GM21515 (cell line): ENCODE measurements around the gene CPEB1.
"Not testable (repeated sequence)": the region's sequence is repeated elsewhere in the genome, so short reads cannot be mapped to it uniquely, and the experiment has no call there.

Experiments
- ATAC-seq: cut with Tn5 transposase; IDR thresholded peaks from one replicate; pipeline ENCODE4 v1.9.1; 2021; ENCODE audit not compliant: unreplicated experiment

CPEB1 gene

DNA sequence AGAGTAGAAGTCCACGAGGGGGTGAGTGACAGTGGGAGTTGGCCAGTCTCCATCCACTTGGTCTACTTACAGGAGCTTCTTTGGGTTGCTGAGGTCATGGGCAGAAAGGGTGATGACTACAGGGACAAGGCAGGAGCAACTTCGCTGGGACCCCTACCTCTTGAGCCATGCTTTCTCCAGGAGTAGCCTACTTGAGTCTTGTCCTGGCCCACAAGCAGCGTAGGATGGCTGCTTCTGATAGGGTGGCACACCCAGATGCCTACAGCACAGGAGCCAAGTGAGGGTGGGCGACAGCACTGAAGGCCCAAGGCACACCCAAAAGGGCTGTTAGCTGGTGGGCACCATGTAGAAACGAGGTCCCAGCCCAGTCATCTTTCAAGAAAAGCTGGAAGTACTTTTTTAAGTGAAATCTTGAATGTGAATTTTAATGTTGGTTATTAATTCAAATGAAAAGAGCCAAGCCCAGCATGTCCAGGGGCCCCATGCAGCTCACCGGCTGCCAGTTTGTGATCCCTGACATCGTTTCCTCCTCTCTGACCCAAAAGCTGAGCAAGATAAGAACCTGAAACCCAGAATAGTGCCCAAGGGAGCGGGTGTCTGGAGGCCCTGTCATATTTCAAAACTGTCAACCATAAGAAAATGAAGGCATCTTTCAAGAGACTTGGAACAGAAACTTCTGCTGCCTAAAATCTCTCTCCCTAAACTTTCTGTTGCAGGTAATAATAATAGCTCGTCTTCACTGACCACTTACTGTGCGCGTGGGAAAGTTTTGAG lies 2.2 kb upstream of the CPEB1 start:
- no peak for ATAC-seq

DNA sequence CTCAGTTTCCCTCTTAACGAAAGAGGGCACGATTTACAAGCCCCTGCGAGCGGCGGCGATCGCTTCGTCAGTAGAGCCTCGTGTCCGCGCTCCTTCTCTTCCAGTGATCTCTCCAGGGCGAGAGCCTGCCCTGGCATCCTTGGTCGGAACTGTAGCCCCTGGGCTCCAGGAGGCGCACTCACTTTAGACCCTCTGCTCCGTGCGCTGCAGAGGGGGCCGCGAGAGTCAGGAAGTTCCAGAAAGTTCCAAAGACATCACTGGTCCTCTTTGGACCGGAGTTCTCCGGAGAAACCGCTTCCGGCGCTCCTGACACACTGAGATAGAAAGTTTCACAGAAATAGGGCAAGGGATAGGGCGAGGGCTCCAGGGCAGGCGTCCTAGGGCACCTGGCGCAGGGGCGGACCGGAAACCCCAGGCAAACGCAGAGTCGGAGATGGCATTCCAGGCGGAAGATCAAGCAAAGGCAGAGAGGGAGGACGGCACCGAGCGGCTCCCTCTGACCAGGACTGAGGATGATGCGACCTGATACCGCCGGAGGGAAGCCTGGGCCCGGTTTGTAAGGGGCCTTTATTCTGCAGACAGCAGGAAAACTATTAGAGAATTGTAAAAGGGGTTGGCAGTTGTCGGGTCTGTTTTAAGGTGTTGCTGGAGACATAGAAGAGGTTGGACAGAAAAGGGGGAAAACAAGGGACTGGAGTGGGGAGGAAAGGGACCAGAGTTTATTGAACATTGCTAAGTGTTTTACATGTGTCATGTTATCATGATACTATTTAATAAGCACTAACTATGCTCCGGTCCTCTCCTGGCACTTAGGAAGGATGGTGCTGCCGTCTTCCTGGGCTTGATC lies 1.3 kb upstream of the CPEB1 start:
- no peak for ATAC-seq

DNA sequence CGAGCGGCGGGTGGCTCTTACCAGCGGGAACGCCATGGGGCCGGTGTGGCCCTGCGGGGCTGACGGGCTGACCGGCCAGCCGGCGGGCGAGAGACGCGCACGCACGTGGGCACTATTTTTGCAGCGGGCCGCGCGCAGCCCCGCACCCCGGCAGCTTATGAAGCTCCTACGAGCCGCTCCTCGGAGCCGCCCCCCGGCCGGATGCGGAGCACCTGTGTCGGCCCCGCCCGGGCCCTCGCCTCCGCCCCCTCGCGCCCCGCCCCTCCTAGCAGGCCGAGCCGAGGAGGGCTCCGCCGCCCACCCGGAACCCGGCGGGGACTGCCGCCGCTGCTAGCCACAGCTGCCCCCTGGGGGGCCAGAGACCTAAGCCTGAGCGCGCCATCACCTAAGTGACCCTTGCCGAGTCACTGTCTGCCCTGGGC lies 683 bp upstream of the CPEB1 start:
- no peak for ATAC-seq

DNA sequence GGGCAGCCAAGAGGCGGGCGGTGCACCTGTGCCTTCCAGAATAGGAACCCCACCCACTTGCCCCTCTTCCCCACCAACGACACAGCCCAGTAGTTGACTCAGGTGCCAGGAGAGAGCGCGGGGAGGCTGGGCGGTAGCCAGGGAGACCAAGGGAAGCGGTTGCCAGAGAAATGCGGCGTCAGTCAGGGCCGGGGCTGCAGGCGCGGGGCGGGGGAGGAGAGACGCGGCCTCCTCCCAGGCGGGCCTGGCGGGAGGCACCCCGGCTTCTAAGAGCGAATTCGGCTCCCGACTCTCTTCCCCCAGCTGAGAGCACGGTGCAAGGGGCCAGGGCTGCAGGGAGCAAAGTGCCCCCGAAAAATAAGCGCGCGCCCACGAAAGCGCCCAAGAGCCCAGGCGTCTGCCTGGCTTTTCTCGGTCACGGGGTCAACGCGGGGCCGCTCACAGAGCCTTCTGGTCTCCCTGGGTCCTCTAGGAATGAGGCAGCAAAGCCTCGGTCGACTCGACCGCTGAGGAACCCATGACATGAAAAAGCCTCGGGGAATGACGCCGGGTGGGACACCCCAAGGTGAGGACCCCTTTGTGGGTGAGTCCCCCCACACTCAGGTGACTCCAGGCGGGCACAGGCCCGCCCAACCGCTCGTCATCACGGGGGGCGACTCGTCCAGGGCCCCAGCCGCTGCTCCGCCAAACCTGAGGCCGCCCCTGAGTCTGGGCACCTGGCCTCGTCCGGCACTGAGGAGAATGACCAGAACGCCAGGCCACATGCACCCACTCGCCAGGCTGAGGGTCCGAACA lies 716 bp downstream of the CPEB1 start:
- no peak for ATAC-seq

DNA sequence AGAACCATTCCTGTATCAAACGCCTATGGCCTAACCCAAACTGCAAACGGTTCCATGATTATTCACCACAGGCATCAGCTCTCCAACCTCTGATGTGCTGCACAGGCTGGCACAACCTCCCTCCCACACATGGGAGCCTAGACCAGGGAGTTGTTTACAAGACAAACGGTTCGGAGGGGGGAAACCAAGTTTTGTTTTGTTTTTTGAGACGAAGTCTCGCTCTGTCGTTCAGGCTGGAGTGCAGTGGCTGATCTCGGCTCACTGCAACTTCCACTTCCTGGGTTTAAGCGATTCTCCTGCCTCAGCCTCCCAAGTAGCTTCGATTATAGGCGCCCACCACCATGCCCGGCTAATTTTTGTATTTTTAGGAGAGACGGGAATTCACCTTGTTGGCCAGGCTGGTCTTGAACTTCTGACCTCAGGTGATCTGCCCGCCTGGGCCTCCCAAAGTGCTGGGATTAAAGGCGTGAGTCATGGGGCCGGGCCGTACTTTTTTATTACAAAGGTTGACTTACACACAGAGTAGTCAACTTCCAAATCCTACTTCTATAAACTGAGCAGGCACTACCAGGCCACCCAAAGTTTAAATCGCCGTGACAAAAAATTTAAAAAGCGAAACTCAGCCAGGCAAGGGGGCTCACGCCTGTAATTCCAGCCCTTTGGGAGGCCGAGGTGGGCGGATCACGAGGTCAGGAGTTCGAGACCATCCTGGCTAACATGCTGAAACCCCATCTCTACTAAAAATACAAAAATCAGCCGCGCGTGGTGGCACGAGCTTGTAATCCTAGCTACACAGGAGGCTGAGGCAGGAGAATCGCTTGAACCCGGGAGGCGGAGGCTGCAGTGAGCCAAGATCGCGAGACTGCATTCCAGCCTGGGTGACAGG lies 2.0 kb downstream of the CPEB1 start:
- ATAC-seq: not testable (repeated sequence)

DNA sequence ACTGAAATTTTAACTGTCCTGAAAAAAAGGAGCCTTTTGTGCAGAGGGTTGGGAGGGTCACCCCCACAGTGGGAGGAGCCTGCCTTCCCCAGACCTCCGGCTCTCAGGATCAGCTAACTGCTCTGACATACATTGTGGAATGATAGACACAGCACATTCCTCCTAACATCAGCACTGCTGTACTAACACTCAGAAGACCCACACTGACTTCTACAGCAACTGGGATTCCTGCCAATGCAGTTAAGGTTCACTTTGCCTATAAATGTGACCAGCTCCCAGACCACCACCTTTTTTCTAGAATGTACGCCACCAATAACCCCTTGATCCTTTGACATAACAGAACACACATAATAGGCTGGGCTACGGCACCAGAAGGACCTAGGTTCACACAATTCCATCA lies 3.2 kb downstream of the CPEB1 start:
- no peak for ATAC-seq

DNA sequence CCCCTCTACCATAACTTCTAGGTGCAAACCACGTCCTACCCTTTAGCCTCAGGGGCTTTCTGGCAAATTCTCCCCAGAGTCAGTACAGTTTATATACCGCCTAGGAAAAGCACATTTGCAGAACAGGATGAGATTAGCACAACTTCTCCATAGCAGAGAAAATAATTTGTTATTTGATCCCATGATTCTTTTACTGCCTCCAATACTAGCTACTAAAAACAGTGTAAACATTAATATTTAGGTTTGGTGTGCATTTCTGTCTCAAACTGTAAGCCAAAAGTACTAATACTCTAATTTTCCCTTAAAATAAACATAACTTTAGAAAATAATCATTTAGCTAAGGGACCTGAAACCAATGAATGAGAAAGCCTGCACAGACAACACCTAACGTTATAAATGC lies 4.5 kb downstream of the CPEB1 start:
- ATAC-seq: no peak

DNA sequence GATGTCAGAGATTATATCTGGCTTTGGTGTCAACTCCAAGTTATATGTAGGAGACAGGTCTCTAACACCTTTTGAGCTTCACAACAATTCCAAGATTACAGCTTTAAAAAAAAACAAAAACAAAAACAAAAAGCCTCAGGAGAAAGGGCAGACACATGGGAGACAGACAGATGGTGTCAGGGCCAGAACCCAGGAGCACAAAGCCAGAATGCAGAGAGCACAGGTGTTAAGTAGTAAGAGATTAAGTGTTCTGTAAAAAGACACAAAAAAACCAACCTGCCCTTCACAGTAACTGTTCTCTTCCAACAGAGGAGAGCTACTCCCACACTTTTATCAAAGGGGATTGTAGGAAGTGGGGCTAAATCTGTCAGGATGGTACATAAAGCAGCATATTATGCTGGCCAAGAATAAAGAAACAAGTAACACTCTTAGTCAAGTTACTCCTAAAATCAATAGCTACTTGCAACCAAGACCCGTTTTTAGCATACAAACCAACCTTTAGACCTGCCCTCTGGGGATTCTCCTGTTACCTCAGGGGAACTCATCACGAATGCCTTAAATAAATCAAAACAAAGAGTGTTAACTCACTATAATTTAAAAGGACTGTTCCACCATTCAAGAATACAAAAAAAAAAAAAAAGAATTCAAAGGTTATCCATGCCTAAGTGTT lies 5.9 kb downstream of the CPEB1 start:
- no peak for ATAC-seq

DNA sequence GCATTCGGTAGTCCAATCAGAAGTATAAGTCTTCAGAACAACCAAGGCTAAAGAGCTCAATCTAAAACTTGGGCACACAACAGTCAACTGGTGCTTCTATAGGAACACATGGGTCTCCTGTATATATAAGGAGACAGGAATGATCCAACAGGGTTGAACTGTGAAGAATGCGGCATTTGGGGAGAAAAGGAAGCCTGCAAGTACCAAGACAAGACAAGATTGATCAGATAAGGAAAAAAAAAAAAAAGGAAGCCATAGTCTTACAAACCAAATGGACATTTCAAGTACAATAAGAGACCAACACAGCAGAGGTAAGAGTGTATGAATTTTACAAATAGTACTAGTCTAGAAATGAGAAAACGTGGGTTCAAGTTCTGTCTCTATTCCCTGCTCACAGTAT lies 6.5 kb downstream of the CPEB1 start:
- no peak for ATAC-seq

DNA sequence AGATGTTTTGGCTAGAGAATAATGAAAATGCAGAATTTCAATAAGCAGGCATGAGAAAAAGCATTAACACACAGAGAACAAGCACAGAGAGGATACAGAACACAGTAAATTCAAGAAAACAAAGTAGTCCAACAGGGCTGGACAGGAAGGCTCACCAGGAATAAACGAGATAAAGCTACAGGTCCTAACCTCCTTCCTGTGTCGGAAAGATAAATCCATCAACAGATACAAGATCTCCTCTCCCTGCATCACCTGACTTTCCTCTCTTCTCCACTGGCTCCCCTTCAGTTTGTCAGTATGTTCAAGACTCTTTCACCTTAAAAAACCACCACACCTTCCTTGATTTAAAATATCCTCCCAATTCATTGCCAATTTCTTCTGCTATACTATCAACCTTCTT lies 11.4 kb downstream of the CPEB1 start:
- ATAC-seq: no peak

DNA sequence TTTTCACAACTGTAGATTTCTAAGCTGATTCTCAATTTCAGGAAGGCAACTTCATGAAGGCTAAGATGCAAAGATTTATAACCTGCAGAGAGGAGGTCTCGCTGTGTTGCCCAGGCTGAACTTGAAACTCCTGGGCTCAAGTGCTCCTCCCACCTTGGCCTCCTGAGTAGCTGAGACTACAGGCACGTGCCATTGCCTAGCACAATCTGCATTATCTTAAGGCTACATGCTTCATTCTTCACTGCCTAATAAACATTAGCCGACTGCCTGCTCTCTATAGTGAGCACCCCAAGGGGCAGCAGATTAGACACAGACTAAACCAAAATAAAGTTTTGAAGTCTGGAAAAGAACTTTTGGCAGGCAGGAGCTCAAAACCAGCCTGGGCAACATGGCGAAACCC lies 17.1 kb downstream of the CPEB1 start:
- no peak for ATAC-seq

DNA sequence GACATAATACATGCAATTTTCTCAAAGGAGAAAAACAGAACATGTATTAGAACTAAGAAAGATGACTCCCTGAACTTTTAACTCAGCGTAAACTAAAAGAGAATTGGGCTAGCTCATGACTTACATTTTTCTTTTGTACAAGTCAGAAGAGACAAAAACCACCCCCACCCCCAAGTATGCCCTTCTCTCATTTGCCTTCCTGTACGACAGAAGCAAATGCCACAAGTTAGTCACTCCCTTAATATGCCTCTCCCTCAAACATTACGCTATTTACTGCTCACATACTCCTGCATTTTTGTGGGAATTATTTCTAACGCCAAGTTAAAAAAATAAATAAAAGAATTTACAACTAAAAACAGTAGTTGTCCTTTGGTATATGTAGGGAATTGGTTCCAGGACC lies 22.0 kb downstream of the CPEB1 start:
- no peak for ATAC-seq

DNA sequence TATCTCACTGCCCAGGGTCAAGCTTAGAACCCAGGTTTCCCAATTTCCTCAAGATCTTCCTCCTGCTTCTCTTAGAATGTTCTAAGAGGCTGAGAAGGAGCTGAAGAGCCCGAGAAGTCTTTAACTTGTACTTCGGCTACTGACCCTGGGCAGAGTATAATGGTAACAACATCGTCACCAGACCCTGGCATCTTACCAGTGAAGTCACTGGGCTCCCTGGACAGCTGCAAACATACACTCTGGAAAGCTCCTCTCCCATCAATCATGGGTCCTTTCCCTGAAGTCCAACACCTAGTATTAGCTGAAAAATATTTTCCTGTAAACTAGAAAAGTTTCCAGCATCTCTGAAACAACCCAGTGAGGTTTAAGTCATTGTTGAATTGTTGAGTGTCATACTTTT lies 22.7 kb downstream of the CPEB1 start:
- no peak for ATAC-seq

DNA sequence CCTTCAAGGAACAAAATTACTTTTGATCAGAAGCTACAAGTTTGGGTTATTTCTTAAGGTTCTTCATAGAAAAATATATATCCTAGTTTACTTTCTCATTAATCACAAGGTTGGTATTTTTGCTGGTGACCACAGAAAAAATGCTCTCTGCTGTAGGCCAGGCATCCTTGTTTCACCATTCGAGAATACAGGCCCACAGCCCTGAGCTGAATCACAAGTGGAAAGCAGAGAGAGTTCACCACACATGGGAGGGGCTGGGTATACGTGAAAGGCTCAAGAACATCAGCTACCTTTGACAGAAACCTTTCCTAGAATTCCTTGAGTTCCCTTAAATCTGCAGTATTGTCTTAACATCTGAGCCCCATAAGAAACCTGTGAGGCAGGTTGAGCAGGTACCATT lies 23.2 kb downstream of the CPEB1 start:
- no peak for ATAC-seq

DNA sequence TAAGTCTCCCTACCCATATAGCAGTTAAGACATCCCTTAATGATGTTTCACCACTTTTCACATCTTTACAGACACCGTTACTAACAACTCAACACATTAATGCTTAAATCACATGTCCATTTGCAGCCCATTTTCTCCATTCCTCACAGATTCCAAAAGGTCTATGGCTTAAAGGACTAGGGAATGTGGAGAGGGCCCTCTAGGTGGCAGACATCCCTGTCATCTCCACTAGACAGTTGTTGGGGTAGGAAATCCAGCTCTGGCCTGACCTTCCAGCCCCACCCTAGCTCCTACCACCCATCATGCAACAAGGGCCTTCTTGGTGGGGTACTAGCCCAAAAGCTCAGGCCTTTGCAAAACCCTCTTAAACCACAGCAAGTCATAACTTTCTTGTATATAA lies 25.2 kb downstream of the CPEB1 start:
- no peak for ATAC-seq

DNA sequence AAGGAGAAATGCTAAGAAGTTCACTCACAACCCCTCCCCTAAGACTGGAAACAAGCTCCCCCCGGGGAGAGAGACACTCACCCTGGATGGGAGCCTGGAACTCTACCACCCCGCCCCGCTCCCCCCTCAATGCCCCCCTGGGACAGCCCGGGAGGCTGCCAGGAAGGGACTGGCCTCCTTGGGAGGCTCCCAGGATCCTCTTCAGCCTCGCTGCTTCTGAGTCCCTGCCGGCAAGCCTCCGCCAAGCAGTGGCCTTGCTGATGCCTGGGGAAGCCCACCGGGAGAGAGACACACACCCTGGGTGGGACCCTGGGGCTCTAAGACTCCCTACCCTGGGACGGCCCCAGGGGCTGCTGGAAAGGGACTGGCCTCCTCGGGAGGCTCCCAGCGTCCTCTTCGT lies 33.4 kb downstream of the CPEB1 start:
- no peak for ATAC-seq

DNA sequence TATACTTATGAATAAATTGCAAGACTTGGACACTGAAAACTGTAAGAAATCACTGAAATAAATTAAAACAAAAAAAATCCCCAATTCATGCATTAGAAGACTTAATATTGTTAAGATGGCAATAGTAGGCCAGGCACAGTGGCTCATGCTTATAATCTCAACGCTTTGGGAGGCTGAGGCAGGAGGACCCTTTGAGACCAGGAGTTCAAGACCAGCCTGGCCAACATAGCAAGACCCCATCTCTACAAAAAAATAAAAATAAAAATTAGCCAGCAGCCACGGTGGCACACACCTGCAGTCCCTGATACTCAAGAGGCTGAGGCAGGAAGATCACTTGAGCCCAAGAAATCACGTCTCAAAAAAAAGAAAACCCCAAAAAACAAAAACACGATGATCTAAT lies 35.8 kb downstream of the CPEB1 start:
- no peak for ATAC-seq

DNA sequence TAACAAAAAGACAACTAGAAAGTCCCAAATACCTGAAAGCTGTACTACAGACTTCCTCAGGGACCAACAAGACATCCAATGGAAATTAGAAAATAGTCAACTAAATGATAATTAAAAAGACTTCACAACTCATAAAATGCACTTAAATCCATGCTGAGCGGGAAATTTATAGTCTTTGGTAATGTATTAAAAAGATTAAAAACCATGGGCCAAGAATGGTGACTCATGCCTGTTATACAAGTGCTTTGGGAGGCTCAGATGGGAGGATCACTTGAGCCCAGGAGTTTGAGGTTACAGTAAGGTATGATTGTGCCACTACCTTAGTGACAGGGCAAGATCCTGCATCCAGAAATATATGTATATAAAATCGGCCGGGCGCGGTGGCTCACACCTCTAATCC lies 45.0 kb downstream of the CPEB1 start:
- no peak for ATAC-seq

DNA sequence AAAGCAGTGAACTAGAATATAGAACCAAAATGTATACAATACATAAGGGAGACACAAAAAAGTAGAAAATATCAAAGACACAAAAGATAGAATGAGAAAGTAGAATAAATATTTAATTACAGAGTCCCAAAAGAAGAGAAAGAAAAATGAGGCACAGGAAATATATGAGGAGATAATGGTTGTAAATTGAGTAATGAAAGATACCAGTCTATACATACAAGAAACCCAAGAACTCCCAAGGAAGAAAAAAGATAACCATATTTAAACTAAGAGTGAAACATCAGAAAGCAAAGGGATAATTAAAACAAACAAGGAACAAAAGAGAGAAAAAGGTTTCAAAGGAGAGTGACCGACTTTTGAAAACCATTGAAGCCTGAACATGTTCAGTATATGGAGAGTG lies 47.3 kb downstream of the CPEB1 start:
- no peak for ATAC-seq

DNA sequence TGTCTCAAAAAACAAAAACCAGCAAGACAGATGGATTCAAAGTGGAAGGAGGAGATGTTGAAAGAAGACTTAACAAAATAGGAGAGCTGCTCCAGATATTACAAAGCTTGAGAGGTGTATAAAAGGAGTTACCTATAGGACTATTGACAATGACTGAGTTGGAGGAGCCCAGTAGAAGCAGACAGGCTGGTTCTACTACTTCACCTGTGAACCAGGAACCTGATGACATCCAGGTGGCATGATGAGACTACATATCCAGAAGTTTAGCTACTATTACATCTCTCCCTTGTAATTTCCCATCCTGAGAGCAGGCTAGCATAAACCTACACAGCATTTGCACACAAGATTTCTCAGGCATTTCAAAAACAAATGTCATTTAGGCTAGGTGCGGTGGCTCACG lies 49.3 kb downstream of the CPEB1 start:
- ATAC-seq: no peak
